SKM-1 treated with dmso at 0.1 percent for 144 hours (cell line): ENCODE measurements around the gene PDE9A.

ENCODE experiments used
- DNase-seq: peaks from one replicate; lab custom pipeline; 2025; ENCODE audit not compliant: unreplicated experiment; lab: John Stamatoyannopoulos, UW

The PDE9A gene

GRCh38 chr21:42767561-42767835 is 114.1 kb downstream of the PDE9A start:
- no peak for DNase-seq

- no peak for DNase-seq
Observed at GRCh38 chr21:42768324-42769121, 115.1 kb downstream of the PDE9A start.

- DNase-seq = no peak
Observed at GRCh38 chr21:42769183-42769819, 115.9 kb downstream of the PDE9A start.

GRCh38 chr21:42769820-42770716 is 116.6 kb downstream of the PDE9A start:
- DNase-seq = no peak

GRCh38 chr21:42770717-42771502 is 117.5 kb downstream of the PDE9A start:
- DNase-seq = no peak

GRCh38 chr21:42771503-42771805 is 118.0 kb downstream of the PDE9A start:
- no peak for DNase-seq

- DNase-seq = no peak
Observed at GRCh38 chr21:42775123-42775522, 121.7 kb downstream of the PDE9A start.

GRCh38 chr21:42775891-42776290 is 122.5 kb downstream of the PDE9A start:
- DNase-seq = no peak

- DNase-seq = no peak
Observed at GRCh38 chr21:42777064-42777756, 123.8 kb downstream of the PDE9A start.

GRCh38 chr21:42777757-42778344 is 124.4 kb downstream of the PDE9A start:
- no peak for DNase-seq

GRCh38 chr21:42779431-42779861 is 126.0 kb downstream of the PDE9A start:
- no peak for DNase-seq

GRCh38 chr21:42780617-42781016 is 127.2 kb downstream of the PDE9A start:
- no peak for DNase-seq

GRCh38 chr21:42781150-42781970 is 127.9 kb downstream of the PDE9A start:
- no peak for DNase-seq

- no peak for DNase-seq
Observed at GRCh38 chr21:42781971-42782722, 128.7 kb downstream of the PDE9A start.

- no peak for DNase-seq
Observed at GRCh38 chr21:42782723-42783242, 129.4 kb downstream of the PDE9A start.

- no peak for DNase-seq
Observed at GRCh38 chr21:42784276-42784675, 130.9 kb downstream of the PDE9A start.

- no peak for DNase-seq
Observed at GRCh38 chr21:42784896-42785451, 131.6 kb downstream of the PDE9A start.
